Measurements from ENCODE around the gene BCOR. TPM values are rescaled to one million over a fixed set of nuclear protein-coding genes. Genes with fewer than 3 reads are reported as not detected.

Gene BCOR
- total RNA-seq, 2 experiments from 2014 or later = 44.7 to 46.4 TPM

DNA sequence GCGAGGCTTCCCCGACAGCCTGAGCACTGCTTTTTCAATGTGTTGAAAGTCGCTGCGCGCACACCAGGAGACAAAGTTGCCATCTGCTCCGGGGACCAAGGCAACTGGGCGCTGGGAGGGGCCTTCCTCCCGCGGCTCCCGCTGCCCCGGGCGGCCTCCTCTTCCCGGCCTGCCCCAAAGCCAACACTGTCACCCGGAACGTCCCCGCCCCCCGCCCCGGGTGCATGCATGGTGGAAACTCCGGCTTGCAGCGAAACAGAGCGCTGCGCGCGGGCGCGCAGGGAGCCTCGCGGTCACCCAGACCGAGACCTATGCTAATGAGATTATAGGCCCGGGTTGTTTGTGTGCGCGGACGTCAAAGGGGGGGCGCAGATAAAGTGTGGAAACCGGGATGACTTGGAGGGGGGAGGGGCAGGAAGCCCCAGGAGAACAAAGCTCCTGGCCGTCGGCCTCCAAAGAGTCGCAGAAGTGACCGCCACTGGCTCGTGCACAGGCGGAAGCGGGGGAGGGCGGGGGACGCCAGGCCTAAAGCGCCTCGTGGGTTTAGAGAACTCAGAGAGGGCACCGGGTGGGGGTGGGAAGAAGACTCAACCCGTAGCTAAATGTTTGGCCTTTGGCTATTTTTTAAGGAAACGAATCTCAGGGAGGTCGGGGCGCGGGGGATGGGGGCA lies 88.8 kb downstream of the BCOR start:
- Mint-ChIP-seq H3K4me1 (peaks cover 26% of the 10 kb centered on the region), H3K27ac (no peak overlapping the region), H3K4me3 (peak overlapping the region; percentile 78), H3K36me3 (no peaks in the 10 kb centered on the region), H3K9me3 (no peaks in the 10 kb centered on the region), H3K27me3 (peaks cover 41% of the 10 kb centered on the region)
- DNase-seq = peak; percentile 57
- ATAC-seq (ENCODE audit: low read depth) = no peak
- POLR2A ChIA-PET = interaction anchor here (1.1 to 1.3 kb wide), 2 partner anchors 78 to 88 kb away, joined by 3 to 4 read pairs; no protein-coding TSS in a partner anchor

GRCh38 chrX:40007756-40008705 lies 89.7 kb downstream of the BCOR start:
- H3K9me3 Mint-ChIP-seq = no peaks in the 10 kb centered on the region
- H3K4me1 Mint-ChIP-seq = peaks cover 29% of the 10 kb centered on the region
- peaks cover 44% of the 10 kb centered on the region for H3K27me3 Mint-ChIP-seq
- peak overlapping the region; percentile 36 for H3K4me3 Mint-ChIP-seq
- no peaks in the 10 kb centered on the region for H3K36me3 Mint-ChIP-seq
- no peak overlapping the region for H3K27ac Mint-ChIP-seq
- DNase-seq (no peak), ATAC-seq (ENCODE audit: low read depth) (no peak)
- POLR2A ChIA-PET = interaction anchor here (1.1 to 1.3 kb wide), 2 partner anchors 77 to 89 kb away, joined by 3 to 4 read pairs; no protein-coding TSS in a partner anchor

- DNase-seq (no peak), ATAC-seq (ENCODE audit: low read depth) (no peak)
- POLR2A ChIA-PET = no interaction called here
- Mint-ChIP-seq H3K4me1 (peaks cover 25% of the 10 kb centered on the region), H3K27ac (no peak overlapping the region), H3K27me3 (peaks cover 44% of the 10 kb centered on the region), H3K4me3 (no peak overlapping the region), H3K36me3 (no peaks in the 10 kb centered on the region), H3K9me3 (no peaks in the 10 kb centered on the region)
Measured at GRCh38 chrX:40007131-40007755, 90.5 kb downstream of the BCOR start.

DNA sequence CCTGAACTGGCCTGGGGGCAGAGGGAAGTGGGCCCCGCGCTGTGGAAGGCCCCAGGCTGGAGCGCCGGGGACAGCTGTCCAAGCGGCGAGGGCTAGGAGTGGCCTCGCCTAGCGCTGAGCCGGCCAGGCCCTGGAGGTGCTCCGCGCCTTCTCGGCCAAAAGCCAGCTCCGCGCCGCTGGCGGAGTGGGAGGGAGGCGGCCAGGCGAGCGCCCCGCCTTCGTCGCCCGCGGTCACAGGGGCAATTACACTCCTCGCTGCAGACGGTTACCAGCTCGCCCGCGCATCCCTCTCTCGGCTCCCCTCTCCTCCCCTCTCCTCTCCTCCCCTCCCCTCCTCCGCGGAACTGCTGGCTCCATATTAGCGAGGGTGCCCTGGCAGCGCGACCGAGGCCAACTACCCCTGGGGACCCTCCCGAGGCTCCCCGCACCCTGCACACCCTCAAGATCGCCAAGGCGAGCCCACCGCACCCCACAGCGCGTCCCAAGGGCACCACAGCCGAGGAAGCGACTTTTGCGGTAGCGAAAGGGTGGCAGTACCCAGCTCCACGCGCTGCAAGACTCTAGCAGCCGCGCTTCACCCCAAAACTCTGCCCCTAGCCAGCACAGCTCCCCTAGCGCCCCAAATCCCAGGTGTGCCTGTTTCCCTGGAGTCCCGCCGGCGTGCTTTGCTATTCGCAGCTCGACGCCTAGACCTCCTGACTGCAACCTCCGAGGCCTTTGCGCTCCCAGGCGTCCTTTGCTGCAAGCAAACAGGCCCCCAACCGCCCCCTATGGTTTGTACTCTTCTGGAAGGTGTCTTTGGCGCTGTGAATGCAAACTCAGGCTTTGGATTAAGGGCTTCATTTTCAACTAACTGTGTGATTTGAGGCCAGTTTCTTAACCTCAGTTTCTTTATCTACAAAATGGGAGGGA lies 91.4 kb downstream of the BCOR start:
- Mint-ChIP-seq H3K4me1 (peaks cover 23% of the 10 kb centered on the region), H3K36me3 (no peaks in the 10 kb centered on the region), H3K27me3 (peaks cover 44% of the 10 kb centered on the region), H3K9me3 (no peaks in the 10 kb centered on the region), H3K4me3 (peak overlapping the region; percentile 60), H3K27ac (no peak overlapping the region)
- ATAC-seq (ENCODE audit: low read depth) = peak; percentile 39
- POLR2A ChIA-PET = interaction anchor here (1.0 to 1.1 kb wide), 2 partner anchors 92 to 152 kb away, joined by 3 read pairs; no protein-coding TSS in a partner anchor
- peak; percentile 51 for DNase-seq

GRCh38 chrX:40005292-40006011 lies 92.3 kb downstream of the BCOR start:
- ATAC-seq (ENCODE audit: low read depth) (no peak), DNase-seq (peak; percentile 31)
- H3K36me3 Mint-ChIP-seq = no peaks in the 10 kb centered on the region
- peaks cover 17% of the 10 kb centered on the region for H3K4me1 Mint-ChIP-seq
- H3K27ac Mint-ChIP-seq = peak overlapping the region; percentile 58
- H3K27me3 Mint-ChIP-seq = peaks cover 48% of the 10 kb centered on the region
- H3K9me3 Mint-ChIP-seq = no peaks in the 10 kb centered on the region
- POLR2A ChIA-PET = interaction anchor here (1.0 to 1.1 kb wide), 2 partner anchors 93 to 151 kb away, joined by 3 read pairs; no protein-coding TSS in a partner anchor
- peak overlapping the region; percentile 81 for H3K4me3 Mint-ChIP-seq

GRCh38 chrX:40004921-40005291 lies 92.9 kb downstream of the BCOR start:
- DNase-seq = no peak
- ATAC-seq (ENCODE audit: low read depth) = no peak
- H3K27me3 Mint-ChIP-seq = peaks cover 49% of the 10 kb centered on the region
- H3K4me1 Mint-ChIP-seq = peaks cover 13% of the 10 kb centered on the region
- H3K36me3 Mint-ChIP-seq = no peaks in the 10 kb centered on the region
- H3K9me3 Mint-ChIP-seq = no peaks in the 10 kb centered on the region
- no peak overlapping the region for H3K4me3 Mint-ChIP-seq
- no peak overlapping the region for H3K27ac Mint-ChIP-seq
- POLR2A ChIA-PET = no interaction called here

- Mint-ChIP-seq H3K27me3 (peaks cover 49% of the 10 kb centered on the region), H3K27ac (no peak overlapping the region), H3K4me3 (no peak overlapping the region), H3K36me3 (no peaks in the 10 kb centered on the region), H3K4me1 (peaks cover 10% of the 10 kb centered on the region), H3K9me3 (no peaks in the 10 kb centered on the region)
- POLR2A ChIA-PET = no interaction called here
- DNase-seq (no peak), ATAC-seq (ENCODE audit: low read depth) (no peak)
Measured at GRCh38 chrX:40004246-40004535, 93.6 kb downstream of the BCOR start.

GRCh38 chrX:40003428-40004245 lies 94.1 kb downstream of the BCOR start:
- ATAC-seq (ENCODE audit: low read depth) = no peak
- no peak overlapping the region for H3K4me3 Mint-ChIP-seq

DNA sequence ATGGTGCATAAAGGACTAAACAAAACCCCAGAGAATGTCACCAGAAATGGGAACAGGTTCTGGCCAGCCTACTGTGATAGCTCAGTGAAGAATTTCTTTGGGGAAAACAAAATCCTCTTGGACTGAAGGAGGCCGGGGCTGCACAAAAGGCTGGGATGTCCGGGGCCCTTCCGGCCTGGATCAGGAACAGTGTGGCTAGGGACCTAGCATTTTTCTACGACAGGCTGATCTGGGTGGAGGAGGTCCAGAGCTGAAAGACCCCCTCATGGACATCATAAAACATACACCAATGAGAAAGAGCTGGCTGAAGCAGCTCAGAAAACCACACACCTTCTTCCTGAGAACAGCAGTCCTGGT lies 94.7 kb downstream of the BCOR start:
- no peak for ATAC-seq (ENCODE audit: low read depth)
- POLR2A ChIA-PET = no interaction called here
- no peak overlapping the region for H3K4me3 Mint-ChIP-seq
- no peak for DNase-seq
- no peak overlapping the region for H3K27ac Mint-ChIP-seq
- no peaks in the 10 kb centered on the region for H3K36me3 Mint-ChIP-seq
- no peaks in the 10 kb centered on the region for H3K9me3 Mint-ChIP-seq
- peaks cover 7% of the 10 kb centered on the region for H3K4me1 Mint-ChIP-seq
- peaks cover 45% of the 10 kb centered on the region for H3K27me3 Mint-ChIP-seq

More at GRCh38 chrX:40003428-40004245, 94.1 kb downstream of the BCOR start:
- POLR2A ChIA-PET = no interaction called here
- Mint-ChIP-seq H3K27me3 (peaks cover 47% of the 10 kb centered on the region), H3K4me1 (peaks cover 8% of the 10 kb centered on the region), H3K9me3 (no peaks in the 10 kb centered on the region), H3K36me3 (no peaks in the 10 kb centered on the region), H3K27ac (no peak overlapping the region)
- DNase-seq = no peak

Data from activated naive CD8-positive, alpha-beta T cell treated with anti-CD3 and anti-CD28 coated beads, Interleukin-2, amount 10 ng/mL, durations not matched to agents 7 days and 5 days (primary cell).